Spleen (tissue), 11 donors: ENCODE results near the gene PLOD1. TPM values are rescaled to one million over a fixed set of nuclear protein-coding genes. Genes with fewer than 3 reads are reported as not detected.

Source experiments
- DNase-seq: peaks from one replicate; pipeline ENCODE4 v3.0.0-alpha.2; 2020
- H3K27ac ChIP-seq, 8 donors: fragments of 200-600 bp; sonication (generic) in 7 of 8; 1 replicate in 4 of 8; 2 replicates in 4 of 8; pipeline versions ENCODE4 v1.5.0 to v1.8.0; 2016 to 2021; ENCODE audit warnings: inconsistent platforms in 4 of 8, mild to moderate bottlenecking in 4 of 8, moderate library complexity in 1 of 8
- H3K27me3 ChIP-seq, 7 donors: fragments of 200-600 bp; sonication (generic) in 6 of 7; replicated peaks in 1 of 7; 1 replicate in 4 of 7; 2 replicates in 3 of 7; pipeline versions ENCODE4 v1.5.0 to v1.8.0; 2016 to 2021; ENCODE audit warnings: inconsistent platforms in 3 of 7, mild to moderate bottlenecking in 1 of 7
- H3K36me3 ChIP-seq, 6 donors: fragments of 200-600 bp; sonication (generic) in 5 of 6; 1 replicate in 4 of 6; 2 replicates in 2 of 6; pipeline versions ENCODE4 v1.5.0 to v1.8.0; 2016 to 2021; ENCODE audit warnings: inconsistent platforms in 2 of 6
- H3K4me1 ChIP-seq, 6 donors: fragments of 200-600 bp; sonication (generic) in 5 of 6; 1 replicate in 3 of 6; 2 replicates in 3 of 6; pipeline versions ENCODE4 v1.5.0 to v1.8.0; 2016 to 2021; ENCODE audit warnings: inconsistent platforms in 3 of 6
- H3K4me3 ChIP-seq, 8 donors: fragments of 200-600 bp; sonication (generic) in 7 of 8; 1 replicate in 4 of 8; 2 replicates in 4 of 8; pipeline versions ENCODE4 v1.5.0 to v1.8.0; 2016 to 2021; ENCODE audit warnings: inconsistent platforms in 4 of 8, mild to moderate bottlenecking in 4 of 8, moderate library complexity in 2 of 8
- H3K9me3 ChIP-seq, 8 donors: fragments of 200-600 bp; sonication (generic) in 7 of 8; 1 replicate in 4 of 8; 2 replicates in 4 of 8; pipeline versions ENCODE4 v1.5.0 to v1.8.0; 2016 to 2021; ENCODE audit warnings: inconsistent platforms in 4 of 8
- POLR2A ChIP-seq, 3 donors: fragments of 450-650 bp; IDR thresholded peaks; one replicate each; pipeline ENCODE4 v1.5.1; 2017; ENCODE audit warnings: antibody characterized with exemption in 3 of 3, mild to moderate bottlenecking in 1 of 3
- POLR2AphosphoS5 ChIP-seq, 3 donors: sonication (generic); formaldehyde crosslinking; IDR thresholded peaks; one replicate each; pipeline ENCODE4 v1.5.1; 2017; ENCODE audit warnings: antibody characterized with exemption in 3 of 3
- WGBS, 5 donors: extraction: QIAGEN DNeasy Blood & Tissue Kit in 3 of 5; methylation state at CpG; one replicate each; pipeline versions ENCODE4 v1.1.5 to v1.1.7; 2013 to 2018; 5-methylcytosine and 5-hydroxymethylcytosine counted together
- intact Hi-C: fragments of 100-400 bp; cut with DNase I; formaldehyde crosslinking; loops from one replicate; pipeline ENCODE4 v1.15.0; 2023; ENCODE audit warnings: low total_unique reads
- polyA plus RNA-seq, 3 donors: library from polyadenylated mRNA; stranded (reverse); fragments of 200-250 nt; gene quantifications; one replicate each; pipeline ENCODE4 v1.2.1, GENCODE V29; 2013
- total RNA-seq, 7 donors: library from RNA; depleted of rRNA in 3 of 7; stranded (reverse); fragments of >200 nt in 3 of 7; fragmentation: NEBNext Ultra II Directional in 4 of 7; extraction: Animal tissue kit (Norgen Biotek cat#: 25700) in 4 of 7; gene quantifications; one replicate each; pipeline versions ENCODE4 v1.1.0 to v1.2.1, GENCODE V29; 2016 to 2021
- TF ChIP-seq, protein P1 (sequence below), 11 experiments: fragments of 200-600 bp in 7 of 11; fragments of 450-650 bp in 4 of 11; sonication (generic) in 4 of 11; IDR thresholded peaks in 8 of 11; conservative IDR thresholded peaks in 3 of 11; 1 replicate in 7 of 11; 2 replicates in 4 of 11; pipeline versions ENCODE4 v1.4.0 to v1.8.0; 2016 to 2021; ENCODE audit warnings: antibody characterized with exemption in 11 of 11, inconsistent platforms in 4 of 11, mild to moderate bottlenecking in 1 of 11
- donor health status: healthy with polysubstance abuse.
- donor health status: DM: no; HTN: no; CAD: no; lungs with moderate emphysema.
- donor health status: DM: no; HTN: no; CAD: no.
- donor health status: Bipolar disorder and iron deficiency.
- donor health status: healthy.
- donor health status: DM: no; HTN: no; CAD: no.
- donor health status: DM: yes; HTN: yes; CAD: no.

PLOD1 gene
- total and polyA plus RNA-seq, 10 donors: 11.6 to 53.4 (median 45.7) TPM

DNA sequence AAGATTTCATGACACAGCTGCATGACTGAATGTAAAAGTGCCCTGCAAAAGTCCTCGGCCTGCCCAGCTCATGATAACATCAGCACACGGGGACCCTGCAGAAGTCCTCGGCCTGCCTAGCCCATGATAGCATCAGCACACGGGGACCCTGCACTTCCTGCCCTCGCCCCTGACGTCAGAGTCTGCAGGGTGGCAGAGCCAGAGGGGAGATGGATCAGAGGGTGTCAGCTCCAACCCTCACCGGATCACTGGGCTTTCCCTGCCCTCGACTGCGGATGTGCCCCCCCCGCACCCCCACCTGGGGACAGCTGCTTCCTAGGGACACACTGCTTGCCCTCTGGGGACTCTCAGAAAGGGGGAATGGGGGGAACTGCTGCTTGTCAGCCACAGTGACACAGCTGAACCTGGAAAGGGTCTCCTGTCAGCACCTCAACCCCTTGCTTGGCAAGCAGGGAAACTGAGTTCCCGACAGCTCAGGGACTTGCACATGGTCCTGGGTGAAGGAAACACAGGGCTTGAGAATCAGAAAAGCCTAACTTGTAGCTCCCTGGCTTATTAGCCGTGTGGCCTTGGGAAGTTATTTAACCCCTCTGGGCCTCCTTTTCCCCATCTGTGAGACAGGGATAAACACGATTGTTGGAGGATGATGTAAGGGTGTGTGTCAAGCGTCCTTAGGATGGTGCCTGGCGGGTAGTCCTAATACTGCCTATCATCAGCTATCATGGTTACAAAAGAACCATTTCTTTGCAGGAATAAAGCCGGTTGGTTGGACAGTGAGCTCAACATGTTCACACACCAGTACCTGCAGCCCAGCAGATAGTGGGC lies 76.4 kb downstream of the PLOD1 start:
- peaks cover 0 to 90% (median 62%) of the 10 kb centered on the region in 6 donors for H3K36me3 ChIP-seq
- DNase-seq: no peak
- no peak overlapping the region for H3K27ac ChIP-seq
- H3K4me3 ChIP-seq: no peak overlapping the region
- no peaks in the 10 kb centered on the region for H3K9me3 ChIP-seq
- intact Hi-C loops: no loop called here
- 86 to 95% (median 92%) methylated on average over 12 to 16 of the region's 16 CpGs for WGBS, 5 donors
- TF ChIP-seq POLR2AphosphoS5 (IDR thresholded peaks at IDR 0.05): peak in 1 of 3 donors; percentile 24
- TF ChIP-seq POLR2A (IDR thresholded peaks at IDR 0.05): no peak
- peaks cover 0 to 24% (median 8%) of the 10 kb centered on the region in 6 donors for H3K4me1 ChIP-seq
- H3K27me3 ChIP-seq: no peaks in the 10 kb centered on the region

DNA sequence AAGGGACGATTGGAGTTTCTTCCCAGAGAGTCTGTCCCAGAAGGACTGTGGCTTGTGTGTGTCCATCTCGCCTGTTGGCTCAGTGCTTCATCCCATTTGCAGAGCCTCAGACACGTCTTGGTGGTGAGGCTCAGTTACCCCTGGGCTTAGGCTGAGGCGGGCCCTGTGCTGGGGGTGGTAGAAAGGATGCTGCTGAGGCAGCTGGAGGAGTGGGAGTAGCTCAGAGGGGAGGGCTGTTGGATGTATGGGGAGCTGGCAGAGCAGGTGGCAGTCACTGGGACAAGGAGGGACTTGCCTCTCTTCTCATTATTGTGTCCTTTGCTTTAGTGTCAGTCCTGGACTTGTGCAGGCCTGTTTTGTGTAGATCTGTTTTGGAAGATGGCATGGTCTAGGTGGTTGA lies 77.5 kb downstream of the PLOD1 start:
- no peak overlapping the region for H3K4me3 ChIP-seq
- WGBS, 5 donors: 90 to 100% (median 94%) methylated on average over 4 of the region's 4 CpGs

DNA sequence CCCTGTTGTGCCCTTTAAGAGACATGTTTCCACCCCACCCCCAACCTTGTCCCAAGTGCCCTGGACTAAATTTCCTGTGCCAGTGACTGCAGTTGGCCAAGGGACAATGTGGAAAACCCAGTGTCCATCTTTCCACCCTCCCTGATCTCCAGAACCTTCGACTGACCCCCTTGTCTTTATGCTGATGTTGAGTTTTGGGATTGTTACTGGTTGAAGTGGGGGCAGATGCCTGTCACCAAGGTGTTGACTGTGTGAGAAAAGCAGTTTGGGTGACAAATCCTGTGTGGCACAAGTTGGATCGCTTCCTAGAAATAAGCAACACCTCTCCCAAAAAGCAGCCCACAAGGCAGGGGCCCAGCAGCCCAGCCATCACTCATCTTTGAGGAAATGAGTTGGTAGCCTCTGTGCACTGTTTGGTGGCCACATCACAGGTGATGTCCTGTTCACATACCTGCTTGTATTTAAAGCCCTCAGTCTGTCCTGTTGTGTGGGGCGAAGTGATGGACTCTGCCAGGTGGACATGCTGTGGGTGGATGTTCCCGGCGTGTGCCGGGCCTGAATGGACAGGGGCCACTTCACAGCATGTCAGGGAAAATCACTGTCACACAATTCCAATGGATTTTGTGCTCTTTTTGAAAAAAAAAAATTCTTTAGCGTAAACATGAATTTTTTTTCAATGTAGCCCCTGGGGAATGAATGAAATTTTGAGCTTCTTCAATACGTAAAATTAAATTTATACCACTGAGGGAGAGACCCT lies 78.2 kb downstream of the PLOD1 start:
- H3K4me1 ChIP-seq: peaks cover 0 to 24% (median 8%) of the 10 kb centered on the region in 6 donors
- no peaks in the 10 kb centered on the region for H3K27me3 ChIP-seq
- peaks cover 0 to 72% (median 45%) of the 10 kb centered on the region in 6 donors for H3K36me3 ChIP-seq
- TF ChIP-seq POLR2AphosphoS5 (IDR thresholded peaks at IDR 0.05) (no peak), POLR2A (IDR thresholded peaks at IDR 0.05) (no peak)
- TF ChIP-seq, protein P1, sequence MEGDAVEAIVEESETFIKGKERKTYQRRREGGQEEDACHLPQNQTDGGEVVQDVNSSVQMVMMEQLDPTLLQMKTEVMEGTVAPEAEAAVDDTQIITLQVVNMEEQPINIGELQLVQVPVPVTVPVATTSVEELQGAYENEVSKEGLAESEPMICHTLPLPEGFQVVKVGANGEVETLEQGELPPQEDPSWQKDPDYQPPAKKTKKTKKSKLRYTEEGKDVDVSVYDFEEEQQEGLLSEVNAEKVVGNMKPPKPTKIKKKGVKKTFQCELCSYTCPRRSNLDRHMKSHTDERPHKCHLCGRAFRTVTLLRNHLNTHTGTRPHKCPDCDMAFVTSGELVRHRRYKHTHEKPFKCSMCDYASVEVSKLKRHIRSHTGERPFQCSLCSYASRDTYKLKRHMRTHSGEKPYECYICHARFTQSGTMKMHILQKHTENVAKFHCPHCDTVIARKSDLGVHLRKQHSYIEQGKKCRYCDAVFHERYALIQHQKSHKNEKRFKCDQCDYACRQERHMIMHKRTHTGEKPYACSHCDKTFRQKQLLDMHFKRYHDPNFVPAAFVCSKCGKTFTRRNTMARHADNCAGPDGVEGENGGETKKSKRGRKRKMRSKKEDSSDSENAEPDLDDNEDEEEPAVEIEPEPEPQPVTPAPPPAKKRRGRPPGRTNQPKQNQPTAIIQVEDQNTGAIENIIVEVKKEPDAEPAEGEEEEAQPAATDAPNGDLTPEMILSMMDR (IDR thresholded peaks at IDR 0.05 in 8 of 11, conservative IDR thresholded peaks at IDR 0.05 in 3 of 11): no peak
- 86 to 96% (median 94%) methylated on average over 8 of the region's 8 CpGs for WGBS, 5 donors
- H3K9me3 ChIP-seq: no peaks in the 10 kb centered on the region
- no peak for DNase-seq
- no peak overlapping the region for H3K4me3 ChIP-seq
- intact Hi-C loops: no loop called here
- peak overlapping the region in 5 of 8 donors; percentile 2 to 67 (median 29) for H3K27ac ChIP-seq

More for the DNA sequence above, 77.5 kb downstream of the PLOD1 start:
- TF ChIP-seq, protein P1 (IDR thresholded peaks at IDR 0.05 in 8 of 11, conservative IDR thresholded peaks at IDR 0.05 in 3 of 11): no peak
- no peak for TF ChIP-seq POLR2AphosphoS5 (IDR thresholded peaks at IDR 0.05)
- no peak for TF ChIP-seq POLR2A (IDR thresholded peaks at IDR 0.05)
- no peak for DNase-seq
- H3K36me3 ChIP-seq: peaks cover 0 to 80% (median 52%) of the 10 kb centered on the region in 6 donors
- no peak overlapping the region for H3K27ac ChIP-seq
- intact Hi-C loops: no loop called here
- H3K4me1 ChIP-seq: peaks cover 0 to 24% (median 8%) of the 10 kb centered on the region in 6 donors
- H3K27me3 ChIP-seq: no peaks in the 10 kb centered on the region
- H3K9me3 ChIP-seq: no peaks in the 10 kb centered on the region

GRCh38 chr1:12014141-12014991 lies 79.8 kb downstream of the PLOD1 start:
- Histone ChIP-seq H3K36me3 (peaks cover 0 to 56% (median 38%) of the 10 kb centered on the region in 6 donors), H3K4me1 (peaks cover 0 to 32% (median 12%) of the 10 kb centered on the region in 6 donors), H3K4me3 (no peak overlapping the region), H3K9me3 (no peaks in the 10 kb centered on the region), H3K27ac (peak overlapping the region in 7 of 8 donors; percentile 34 to 67 (median 57)), H3K27me3 (no peaks in the 10 kb centered on the region)
- no peak for DNase-seq
- TF ChIP-seq, protein P1 (IDR thresholded peaks at IDR 0.05 in 8 of 11, conservative IDR thresholded peaks at IDR 0.05 in 3 of 11): no peak
- TF ChIP-seq POLR2AphosphoS5 (IDR thresholded peaks at IDR 0.05): peak in 2 of 3 donors; percentile 26 to 46
- WGBS, 5 donors: 65 to 78% (median 69%) methylated on average over 16 of the region's 16 CpGs
- intact Hi-C loops: no loop called here
